CD4-positive, alpha-beta T cell treated with Interleukin-15 for 4 hours (primary cell): ENCODE measurements around the gene LRRC45.
"Not testable (repeated sequence)": the region's sequence is repeated elsewhere in the genome, so short reads cannot be mapped to it uniquely, and the experiment has no call there.

Source experiments
- DNase-seq: peaks from one replicate; pipeline ENCODE4 v3.0.0-alpha.2; 2020; ENCODE audit warnings: low spot score

LRRC45 gene

GRCh38 chr17:82022981-82023446 is at the start of gene LRRC45:
LRRC45 (plus strand) TSS chr17:82023305; CDS start chr17:82023644, 339 bp downstream.
- DNase-seq, result peak; percentile 100

- no peak for DNase-seq
Measured at GRCh38 chr17:81973432-81973831, 49.7 kb upstream of the LRRC45 start.

- DNase-seq, result peak; percentile 12
Measured at GRCh38 chr17:81976332-81977210, 46.5 kb upstream of the LRRC45 start.

GRCh38 chr17:81977211-81977808 is 45.8 kb upstream of the LRRC45 start, which contains the start of gene ASPSCR1:
ASPSCR1 (plus strand) TSS chr17:81977629; CDS start chr17:81977647, 18 bp downstream.
- DNase-seq, result peak; percentile 89

GRCh38 chr17:81978524-81979298 is 44.4 kb upstream of the LRRC45 start:
- DNase-seq, result no peak

GRCh38 chr17:81980122-81980521 is 43.0 kb upstream of the LRRC45 start:
- no peak for DNase-seq

GRCh38 chr17:81980707-81981343 is 42.3 kb upstream of the LRRC45 start:
- no peak for DNase-seq

GRCh38 chr17:81981511-81981910 is 41.6 kb upstream of the LRRC45 start:
- DNase-seq, result not testable (repeated sequence)

- no peak for DNase-seq
Measured at GRCh38 chr17:81983011-81983638, 40.0 kb upstream of the LRRC45 start.

GRCh38 chr17:81983639-81984373 is 39.3 kb upstream of the LRRC45 start:
- DNase-seq, result no peak

GRCh38 chr17:81984773-81985410 is 38.2 kb upstream of the LRRC45 start:
- DNase-seq, result no peak

- DNase-seq, result no peak
Measured at GRCh38 chr17:81986606-81987005, 36.5 kb upstream of the LRRC45 start.

- no peak for DNase-seq
Measured at GRCh38 chr17:81987161-81987770, 35.8 kb upstream of the LRRC45 start.

GRCh38 chr17:81990836-81991683 is 32.0 kb upstream of the LRRC45 start:
- no peak for DNase-seq

GRCh38 chr17:81991684-81992305 is 31.3 kb upstream of the LRRC45 start:
- DNase-seq, result no peak

- no peak for DNase-seq
Measured at GRCh38 chr17:81992306-81993102, 30.6 kb upstream of the LRRC45 start.
